NT2/D1 (cell line): ENCODE results near the gene CDYL2.

Source experiments
- DNase-seq: peaks from one replicate; pipeline ENCODE4 v3.0.0-alpha.2; 2011; ENCODE audit warnings: low read depth, low spot score
- H3K27me3 ChIP-seq: 2 replicates; pipeline ENCODE4 v1.6.0; 2011; ENCODE audit warnings: mild to moderate bottlenecking; ENCODE audit not compliant: insufficient read length, insufficient read depth
- H3K36me3 ChIP-seq: 2 replicates; pipeline ENCODE4 v1.6.1; 2011; ENCODE audit warnings: mild to moderate bottlenecking, low read length, mixed read lengths; ENCODE audit not compliant: insufficient read depth, insufficient read length
- H3K4me1 ChIP-seq: 2 replicates; pipeline ENCODE4 v1.5.1; 2011; ENCODE audit not compliant: insufficient read depth, insufficient read length
- H3K4me3 ChIP-seq: 2 replicates; pipeline ENCODE4 v1.5.1; 2011; ENCODE audit warnings: low read depth; ENCODE audit not compliant: insufficient read length
- H3K9ac ChIP-seq: 2 replicates; pipeline ENCODE4 v1.6.0; 2011; ENCODE audit warnings: low read depth; ENCODE audit not compliant: insufficient read length
- H3K9me3 ChIP-seq: 2 replicates; pipeline ENCODE4 v1.5.1; 2011; ENCODE audit warnings: mild to moderate bottlenecking, low read length; ENCODE audit not compliant: insufficient read depth
- SUZ12 ChIP-seq: IDR thresholded peaks from 2 replicates; pipeline ENCODE4 v1.6.1; 2011; ENCODE audit not compliant: insufficient read length, insufficient read depth; ENCODE audit errors: extremely low read depth
- YY1 ChIP-seq: IDR thresholded peaks from 2 replicates; pipeline ENCODE4 v1.6.1; 2011; ENCODE audit not compliant: insufficient read length, insufficient read depth
- ZNF274 ChIP-seq: IDR thresholded peaks from 2 replicates; pipeline ENCODE4 v1.6.1; 2011; ENCODE audit warnings: mild to moderate bottlenecking, low read depth, low read length

The CDYL2 gene

GRCh38 chr16:80844395-80844794 lies 40.0 kb upstream of the CDYL2 start:
- DNase-seq, result no peak
- Histone ChIP-seq H3K9ac (no peak overlapping the region), H3K36me3 (no peaks in the 10 kb centered on the region), H3K4me1 (no peaks in the 10 kb centered on the region), H3K27me3 (no peaks in the 10 kb centered on the region), H3K9me3 (peaks cover 13% of the 10 kb centered on the region), H3K4me3 (no peak overlapping the region)
- TF ChIP-seq YY1 (no peak), ZNF274 (no peak), SUZ12 (no peak)

- no peak overlapping the region for H3K4me3 ChIP-seq
- no peaks in the 10 kb centered on the region for H3K27me3 ChIP-seq
- no peaks in the 10 kb centered on the region for H3K36me3 ChIP-seq
- TF ChIP-seq SUZ12, result no peak
- peaks cover 13% of the 10 kb centered on the region for H3K9me3 ChIP-seq
- no peak for DNase-seq
- no peak overlapping the region for H3K9ac ChIP-seq
- no peaks in the 10 kb centered on the region for H3K4me1 ChIP-seq
These were observed 36.8 kb upstream of the CDYL2 start for GRCh38 chr16:80841231-80841630.

GRCh38 chr16:80837533-80838147 lies 33.2 kb upstream of the CDYL2 start:
- no peak overlapping the region for H3K9ac ChIP-seq
- H3K9me3 ChIP-seq, result 0 out of 2 replicates have a peak, but pooled peaks cover 5% of the 10 kb centered on the region
- no peaks in the 10 kb centered on the region for H3K36me3 ChIP-seq
- no peak overlapping the region for H3K4me3 ChIP-seq
- no peak for TF ChIP-seq YY1
- no peak for TF ChIP-seq SUZ12
- TF ChIP-seq ZNF274, result no peak
- H3K4me1 ChIP-seq, result no peaks in the 10 kb centered on the region
- H3K27me3 ChIP-seq, result no peaks in the 10 kb centered on the region
- DNase-seq, result no peak

GRCh38 chr16:80836846-80837245 lies 32.4 kb upstream of the CDYL2 start:
- Histone ChIP-seq H3K27me3 (no peaks in the 10 kb centered on the region), H3K9me3 (0 out of 2 replicates have a peak, but pooled peaks cover 5% of the 10 kb centered on the region), H3K4me3 (no peak overlapping the region), H3K4me1 (no peaks in the 10 kb centered on the region), H3K9ac (no peak overlapping the region), H3K36me3 (no peaks in the 10 kb centered on the region)
- TF ChIP-seq SUZ12 (no peak), ZNF274 (no peak), YY1 (no peak)
- no peak for DNase-seq

- DNase-seq, result no peak
- Histone ChIP-seq H3K36me3 (no peaks in the 10 kb centered on the region), H3K4me1 (no peaks in the 10 kb centered on the region), H3K9ac (no peak overlapping the region), H3K27me3 (no peaks in the 10 kb centered on the region), H3K4me3 (no peak overlapping the region), H3K9me3 (0 out of 2 replicates have a peak, but pooled peaks cover 5% of the 10 kb centered on the region)
- TF ChIP-seq SUZ12 (no peak), ZNF274 (no peak), YY1 (no peak)
These were observed 31.8 kb upstream of the CDYL2 start for GRCh38 chr16:80836202-80836601.

GRCh38 chr16:80831039-80831438 lies 26.6 kb upstream of the CDYL2 start:
- H3K4me3 ChIP-seq, result no peak overlapping the region
- no peak for DNase-seq
- TF ChIP-seq YY1, result no peak
- TF ChIP-seq ZNF274, result no peak
- no peak for TF ChIP-seq SUZ12
- no peaks in the 10 kb centered on the region for H3K36me3 ChIP-seq
- no peaks in the 10 kb centered on the region for H3K4me1 ChIP-seq
- H3K9ac ChIP-seq, result no peak overlapping the region
- no peaks in the 10 kb centered on the region for H3K9me3 ChIP-seq
- H3K27me3 ChIP-seq, result peaks cover 6% of the 10 kb centered on the region

GRCh38 chr16:80828495-80828894 lies 24.1 kb upstream of the CDYL2 start:
- H3K36me3 ChIP-seq, result no peaks in the 10 kb centered on the region
- no peaks in the 10 kb centered on the region for H3K9me3 ChIP-seq
- H3K27me3 ChIP-seq, result peaks cover 6% of the 10 kb centered on the region
- TF ChIP-seq YY1, result no peak
- no peak for TF ChIP-seq SUZ12
- no peak for TF ChIP-seq ZNF274
- DNase-seq, result no peak
- H3K4me1 ChIP-seq, result no peaks in the 10 kb centered on the region
- H3K4me3 ChIP-seq, result no peak overlapping the region
- no peak overlapping the region for H3K9ac ChIP-seq
